Neural cell (in vitro differentiated cells): ENCODE measurements around the gene IQSEC1. TPM values are rescaled to one million over a fixed set of nuclear protein-coding genes. Genes with fewer than 3 reads are reported as not detected.

Source experiments
- H2AFZ ChIP-seq: fragments of 200-600, 300-800 bp; sonication (generic), shearing (Covaris generic); 2 replicates; pipeline ENCODE4 v1.6.0; 2014; ENCODE audit warnings: low read depth, mild to moderate bottlenecking, antibody characterized with exemption, low read length, moderate library complexity
- H3F3A ChIP-seq: fragments of 200-600 bp; shearing (Covaris generic); 2 replicates; pipeline ENCODE4 v1.6.1; 2016; ENCODE audit warnings: mild to moderate bottlenecking, moderate library complexity, mixed read lengths, antibody characterized with exemption, low read length; ENCODE audit not compliant: insufficient read depth, poor library complexity, severe bottlenecking
- H3K27ac ChIP-seq: fragments of 200-600, 300-800 bp; sonication (generic), shearing (Covaris generic); 2 replicates; pipeline ENCODE4 v1.5.1; 2014; ENCODE audit warnings: mild to moderate bottlenecking, low read length, moderate library complexity
- H3K27me3 ChIP-seq: fragments of 300-800, 200-600 bp; sonication (generic), shearing (Covaris generic); 2 replicates; pipeline ENCODE4 v1.6.0; 2014; ENCODE audit warnings: mild to moderate bottlenecking, low read depth, low read length, moderate library complexity; ENCODE audit not compliant: insufficient read depth
- H3K36me3 ChIP-seq: fragments of 300-800, 200-600 bp; sonication (generic), shearing (Covaris generic); 2 replicates; pipeline ENCODE4 v1.5.1; 2014; ENCODE audit warnings: mild to moderate bottlenecking, antibody characterized with exemption, low read length, moderate library complexity; ENCODE audit not compliant: insufficient read depth
- H3K4me2 ChIP-seq: fragments of 300-800, 200-600 bp; sonication (generic), shearing (Covaris generic); 2 replicates; pipeline ENCODE4 v1.6.0; 2014; ENCODE audit warnings: mild to moderate bottlenecking, low read length
- H3K4me3 ChIP-seq: fragments of 300-800, 200-600 bp; sonication (generic), shearing (Covaris generic); 2 replicates; pipeline ENCODE4 v1.5.1; 2014; ENCODE audit warnings: mild to moderate bottlenecking, low read length, moderate library complexity
- H3K79me2 ChIP-seq: fragments of 200-600 bp; shearing (Covaris generic); replicated peaks from 2 replicates; pipeline ENCODE4 v1.6.0; 2014; ENCODE audit warnings: mild to moderate bottlenecking, low read length, moderate library complexity; ENCODE audit not compliant: insufficient read depth
- H3K9ac ChIP-seq: fragments of 300-800, 200-600 bp; sonication (generic), shearing (Covaris generic); 2 replicates; pipeline ENCODE4 v1.6.1; 2016; ENCODE audit warnings: mild to moderate bottlenecking, low read length, mixed read lengths
- H3K9me2 ChIP-seq: fragments of 200-600 bp; shearing (Covaris generic); 2 replicates; pipeline ENCODE4 v1.6.1; 2016; ENCODE audit warnings: mild to moderate bottlenecking, low read length, mixed read lengths; ENCODE audit not compliant: insufficient read depth
- H3K9me3 ChIP-seq: fragments of 200-600, 300-800 bp; sonication (generic), shearing (Covaris generic); 2 replicates; pipeline ENCODE4 v1.6.1; 2016; ENCODE audit warnings: mild to moderate bottlenecking, mixed run types, low read length, moderate library complexity, mixed read lengths
- H4K20me1 ChIP-seq: fragments of 200-600 bp; shearing (Covaris generic); 2 replicates; pipeline ENCODE4 v1.6.1; 2016; ENCODE audit warnings: mild to moderate bottlenecking, mixed run types; ENCODE audit not compliant: insufficient read depth
- EP300 ChIP-seq: fragments of 450-650 bp; conservative IDR thresholded peaks from 2 replicates; pipeline ENCODE4 v1.6.1; 2014; ENCODE audit warnings: antibody characterized with exemption, mild to moderate bottlenecking, moderate library complexity; ENCODE audit not compliant: poor library complexity, severe bottlenecking
- EZH2 ChIP-seq: fragments of 200-600, 300-800 bp; shearing (Covaris generic), sonication (generic); IDR thresholded peaks from 2 replicates; pipeline ENCODE4 v1.6.1; 2014; ENCODE audit warnings: antibody characterized with exemption, low read length, borderline replicate concordance, mild to moderate bottlenecking; ENCODE audit not compliant: insufficient read depth, poor library complexity, severe bottlenecking
- MXI1 ChIP-seq: fragments of 450-650 bp; conservative IDR thresholded peaks from 2 replicates; pipeline ENCODE4 v1.6.1; 2014; ENCODE audit warnings: antibody characterized with exemption, mild to moderate bottlenecking; ENCODE audit not compliant: poor library complexity, severe bottlenecking
- POLR2AphosphoS5 ChIP-seq: IDR thresholded peaks from 2 replicates; pipeline ENCODE4 v1.6.1; 2012
- RAD21 ChIP-seq: fragments of 450-650 bp; conservative IDR thresholded peaks from 2 replicates; pipeline ENCODE4 v1.6.1; 2014; ENCODE audit warnings: antibody characterized with exemption, mild to moderate bottlenecking, moderate library complexity
- SMC3 ChIP-seq: fragments of 450-650 bp; conservative IDR thresholded peaks from 2 replicates; pipeline ENCODE4 v1.6.1; 2014; ENCODE audit warnings: antibody characterized with exemption, mild to moderate bottlenecking, moderate library complexity; ENCODE audit not compliant: poor library complexity
- TAF1 ChIP-seq: IDR thresholded peaks from 2 replicates; pipeline ENCODE4 v1.6.1; 2012; ENCODE audit warnings: low read depth
- polyA plus RNA-seq: library from polyadenylated mRNA; depleted of rRNA; stranded (reverse); fragments of >200 nt; gene quantifications from 2 replicates; pipeline ENCODE4 v1.2.3, GENCODE V29; 2014
- TF ChIP-seq, protein P1 (sequence below): IDR thresholded peaks from 2 replicates; pipeline ENCODE4 v1.6.1; 2012; ENCODE audit warnings: borderline replicate concordance
- TF ChIP-seq, protein P2 (sequence below): fragments of 450-650 bp; IDR thresholded peaks from 2 replicates; pipeline ENCODE4 v1.5.1; 2014; ENCODE audit warnings: antibody characterized with exemption, mild to moderate bottlenecking, moderate library complexity; ENCODE audit not compliant: poor library complexity, severe bottlenecking

The IQSEC1 gene
- polyA plus RNA-seq, 1 donor from 2014 or later, result 6.0 TPM

DNA sequence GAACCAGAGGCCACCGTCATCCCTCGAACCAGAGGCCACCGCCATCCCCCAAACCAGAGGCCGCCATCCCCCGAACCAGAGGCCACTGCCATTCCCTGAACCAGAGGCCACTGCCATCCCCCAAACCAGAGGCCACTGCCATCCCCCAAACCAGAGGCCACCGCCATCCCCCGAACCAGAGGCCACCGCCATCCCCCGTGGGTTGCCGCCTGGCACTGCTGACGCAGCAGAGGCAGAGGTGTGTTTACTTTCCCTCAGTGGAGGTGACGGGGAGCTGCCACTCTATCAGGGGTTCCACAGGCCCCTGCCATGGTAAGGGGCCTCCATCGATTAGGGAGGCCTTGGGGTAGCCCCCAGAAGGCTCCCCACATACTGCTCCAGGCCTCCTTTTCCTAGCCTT is 1.5 kb downstream of the IQSEC1 start:
- no peaks in the 10 kb centered on the region for H4K20me1 ChIP-seq
- H3K27ac ChIP-seq, result no peak overlapping the region
- no peaks in the 10 kb centered on the region for H3K27me3 ChIP-seq
- no peak overlapping the region for H2AFZ ChIP-seq
- peaks cover 24% of the 10 kb centered on the region for H3K79me2 ChIP-seq
- H3K9ac ChIP-seq, result peak overlapping the region; percentile 80
- TF ChIP-seq MXI1, result no peak
- no peak for TF ChIP-seq POLR2AphosphoS5
- no peak for TF ChIP-seq EP300
- TF ChIP-seq EZH2, result no peak
- no peak for TF ChIP-seq RAD21
- no peak for TF ChIP-seq SMC3
- TF ChIP-seq, protein P1, sequence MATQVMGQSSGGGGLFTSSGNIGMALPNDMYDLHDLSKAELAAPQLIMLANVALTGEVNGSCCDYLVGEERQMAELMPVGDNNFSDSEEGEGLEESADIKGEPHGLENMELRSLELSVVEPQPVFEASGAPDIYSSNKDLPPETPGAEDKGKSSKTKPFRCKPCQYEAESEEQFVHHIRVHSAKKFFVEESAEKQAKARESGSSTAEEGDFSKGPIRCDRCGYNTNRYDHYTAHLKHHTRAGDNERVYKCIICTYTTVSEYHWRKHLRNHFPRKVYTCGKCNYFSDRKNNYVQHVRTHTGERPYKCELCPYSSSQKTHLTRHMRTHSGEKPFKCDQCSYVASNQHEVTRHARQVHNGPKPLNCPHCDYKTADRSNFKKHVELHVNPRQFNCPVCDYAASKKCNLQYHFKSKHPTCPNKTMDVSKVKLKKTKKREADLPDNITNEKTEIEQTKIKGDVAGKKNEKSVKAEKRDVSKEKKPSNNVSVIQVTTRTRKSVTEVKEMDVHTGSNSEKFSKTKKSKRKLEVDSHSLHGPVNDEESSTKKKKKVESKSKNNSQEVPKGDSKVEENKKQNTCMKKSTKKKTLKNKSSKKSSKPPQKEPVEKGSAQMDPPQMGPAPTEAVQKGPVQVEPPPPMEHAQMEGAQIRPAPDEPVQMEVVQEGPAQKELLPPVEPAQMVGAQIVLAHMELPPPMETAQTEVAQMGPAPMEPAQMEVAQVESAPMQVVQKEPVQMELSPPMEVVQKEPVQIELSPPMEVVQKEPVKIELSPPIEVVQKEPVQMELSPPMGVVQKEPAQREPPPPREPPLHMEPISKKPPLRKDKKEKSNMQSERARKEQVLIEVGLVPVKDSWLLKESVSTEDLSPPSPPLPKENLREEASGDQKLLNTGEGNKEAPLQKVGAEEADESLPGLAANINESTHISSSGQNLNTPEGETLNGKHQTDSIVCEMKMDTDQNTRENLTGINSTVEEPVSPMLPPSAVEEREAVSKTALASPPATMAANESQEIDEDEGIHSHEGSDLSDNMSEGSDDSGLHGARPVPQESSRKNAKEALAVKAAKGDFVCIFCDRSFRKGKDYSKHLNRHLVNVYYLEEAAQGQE, result no peak
- no peak for TF ChIP-seq TAF1
- TF ChIP-seq, protein P2, sequence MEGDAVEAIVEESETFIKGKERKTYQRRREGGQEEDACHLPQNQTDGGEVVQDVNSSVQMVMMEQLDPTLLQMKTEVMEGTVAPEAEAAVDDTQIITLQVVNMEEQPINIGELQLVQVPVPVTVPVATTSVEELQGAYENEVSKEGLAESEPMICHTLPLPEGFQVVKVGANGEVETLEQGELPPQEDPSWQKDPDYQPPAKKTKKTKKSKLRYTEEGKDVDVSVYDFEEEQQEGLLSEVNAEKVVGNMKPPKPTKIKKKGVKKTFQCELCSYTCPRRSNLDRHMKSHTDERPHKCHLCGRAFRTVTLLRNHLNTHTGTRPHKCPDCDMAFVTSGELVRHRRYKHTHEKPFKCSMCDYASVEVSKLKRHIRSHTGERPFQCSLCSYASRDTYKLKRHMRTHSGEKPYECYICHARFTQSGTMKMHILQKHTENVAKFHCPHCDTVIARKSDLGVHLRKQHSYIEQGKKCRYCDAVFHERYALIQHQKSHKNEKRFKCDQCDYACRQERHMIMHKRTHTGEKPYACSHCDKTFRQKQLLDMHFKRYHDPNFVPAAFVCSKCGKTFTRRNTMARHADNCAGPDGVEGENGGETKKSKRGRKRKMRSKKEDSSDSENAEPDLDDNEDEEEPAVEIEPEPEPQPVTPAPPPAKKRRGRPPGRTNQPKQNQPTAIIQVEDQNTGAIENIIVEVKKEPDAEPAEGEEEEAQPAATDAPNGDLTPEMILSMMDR, result no peak
- no peaks in the 10 kb centered on the region for H3K9me3 ChIP-seq
- no peaks in the 10 kb centered on the region for H3F3A ChIP-seq
- no peaks in the 10 kb centered on the region for H3K36me3 ChIP-seq
- no peaks in the 10 kb centered on the region for H3K9me2 ChIP-seq
- peak overlapping the region; percentile 88 for H3K4me2 ChIP-seq
- H3K4me3 ChIP-seq, result peak overlapping the region; percentile 82

DNA sequence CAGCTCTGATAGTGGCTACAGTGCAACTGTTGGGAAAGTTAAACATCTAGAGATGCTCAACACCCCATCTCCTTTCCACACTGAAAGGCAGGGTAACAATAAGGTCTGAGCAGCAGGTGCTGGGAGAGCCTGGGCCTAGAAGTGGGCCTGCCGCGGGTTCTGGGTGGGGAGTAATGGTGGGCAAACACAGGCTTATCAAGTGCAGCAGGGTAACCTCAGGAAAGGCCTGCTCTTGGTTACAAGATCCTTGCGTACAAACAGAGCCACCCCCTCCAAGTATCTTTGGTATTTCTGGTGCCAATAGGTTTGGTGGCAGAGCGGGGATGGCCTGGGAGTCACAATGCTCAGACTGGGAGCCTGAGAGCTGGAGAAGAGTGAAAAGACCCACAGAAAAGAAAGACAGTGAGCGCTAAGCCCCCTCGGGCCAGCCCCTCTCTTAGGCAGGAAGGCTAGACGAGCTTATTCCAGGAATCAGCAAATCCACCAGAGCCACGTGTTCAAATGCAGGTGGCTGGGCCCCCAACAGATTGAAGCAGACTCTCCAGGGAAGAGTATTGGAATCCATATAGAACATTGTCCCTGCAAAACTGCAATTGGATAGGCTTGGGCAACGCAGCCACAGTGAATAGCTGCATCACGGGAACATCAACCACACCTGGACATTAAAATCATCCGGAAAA is 2.7 kb downstream of the IQSEC1 start:
- H4K20me1 ChIP-seq, result no peaks in the 10 kb centered on the region
- no peaks in the 10 kb centered on the region for H3K27me3 ChIP-seq
- H3K9me2 ChIP-seq, result no peaks in the 10 kb centered on the region
- no peak overlapping the region for H3K9ac ChIP-seq
- no peaks in the 10 kb centered on the region for H3F3A ChIP-seq
- H3K79me2 ChIP-seq, result peaks cover 24% of the 10 kb centered on the region
- H3K36me3 ChIP-seq, result no peaks in the 10 kb centered on the region
- no peak overlapping the region for H2AFZ ChIP-seq
- no peak overlapping the region for H3K27ac ChIP-seq
- no peak overlapping the region for H3K4me2 ChIP-seq
- TF ChIP-seq POLR2AphosphoS5 (no peak), RAD21 (no peak), MXI1 (no peak), SMC3 (no peak), EP300 (no peak), TAF1 (no peak), EZH2 (no peak)
- TF ChIP-seq, protein P2, result no peak
- TF ChIP-seq, protein P1, result no peak
- no peaks in the 10 kb centered on the region for H3K9me3 ChIP-seq
- peak overlapping the region; percentile 82 for H3K4me3 ChIP-seq
